HepG2 (cell line): ENCODE data around the gene NOM1. TPM values are rescaled to one million over a fixed set of nuclear protein-coding genes. Genes with fewer than 3 reads are reported as not detected.

ENCODE experiments used
- FOXM1 ChIP-seq: sonication (generic); formaldehyde crosslinking; IDR thresholded peaks from 2 replicates; pipeline ENCODE4 v1.5.0; 2020; ENCODE audit warnings: missing genetic modification reagents
- PRDM4 ChIP-seq: sonication (generic); formaldehyde crosslinking; IDR thresholded peaks from 2 replicates; pipeline ENCODE4 v1.9.0; 2021; ENCODE audit warnings: missing genetic modification reagents, borderline replicate concordance
- RERE ChIP-seq: IDR thresholded peaks from 2 replicates; pipeline ENCODE4 v1.6.1; 2016; ENCODE audit warnings: low read depth, missing genetic modification reagents, missing compliant biosample characterization
- polyA plus RNA-seq, 8 experiments: library from polyadenylated mRNA; depleted of rRNA in 3 of 8; stranded (reverse) in 7 of 8; unstranded in 1 of 8; fragments of >200 nt; fragmentation: Illumina TruSeq in 4 of 8; extraction: Trizol in 4 of 8; gene quantifications; 2 replicates each; pipeline versions ENCODE4 v1.2.1 to v1.2.3, GENCODE V29; 2011 to 2016; ENCODE audit warnings: low read depth in 4 of 8, missing spikeins in 1 of 8, mixed read lengths in 1 of 8; ENCODE audit not compliant: insufficient read depth in 1 of 8
- total RNA-seq, 5 experiments: library from RNA; depleted of rRNA; stranded (reverse); fragments of >200 nt; fragmentation: Illumina TruSeq; extraction: Trizol; gene quantifications; 2 replicates each; pipeline ENCODE4 v1.2.3, GENCODE V29; 2016; ENCODE audit warnings: low read depth in 1 of 5
- TF ChIP-seq, protein P1 (sequence below): fragments of 450-650 bp; IDR thresholded peaks from 2 replicates; pipeline ENCODE4 v1.6.1; 2016
- TF ChIP-seq, protein P2 (sequence below): sonication (generic); formaldehyde crosslinking; IDR thresholded peaks from 2 replicates; pipeline ENCODE4 v1.4.0; 2020; ENCODE audit warnings: missing genetic modification reagents

The NOM1 gene
- total and polyA plus RNA-seq, 2 of the 13 experiments (the other 11 are each of a cell fraction or from before 2014, with no cell fraction given), result 14.2 to 26.2 TPM

GRCh38 chr7:157009170-157009777 lies 59.8 kb downstream of the NOM1 start (continued):
- TF ChIP-seq PRDM4 (CRISPR knock-in tag), result no peak
- TF ChIP-seq RERE (CRISPR knock-in tag), result no peak
- TF ChIP-seq FOXM1 (CRISPR knock-in tag), result no peak
- TF ChIP-seq, protein P1, sequence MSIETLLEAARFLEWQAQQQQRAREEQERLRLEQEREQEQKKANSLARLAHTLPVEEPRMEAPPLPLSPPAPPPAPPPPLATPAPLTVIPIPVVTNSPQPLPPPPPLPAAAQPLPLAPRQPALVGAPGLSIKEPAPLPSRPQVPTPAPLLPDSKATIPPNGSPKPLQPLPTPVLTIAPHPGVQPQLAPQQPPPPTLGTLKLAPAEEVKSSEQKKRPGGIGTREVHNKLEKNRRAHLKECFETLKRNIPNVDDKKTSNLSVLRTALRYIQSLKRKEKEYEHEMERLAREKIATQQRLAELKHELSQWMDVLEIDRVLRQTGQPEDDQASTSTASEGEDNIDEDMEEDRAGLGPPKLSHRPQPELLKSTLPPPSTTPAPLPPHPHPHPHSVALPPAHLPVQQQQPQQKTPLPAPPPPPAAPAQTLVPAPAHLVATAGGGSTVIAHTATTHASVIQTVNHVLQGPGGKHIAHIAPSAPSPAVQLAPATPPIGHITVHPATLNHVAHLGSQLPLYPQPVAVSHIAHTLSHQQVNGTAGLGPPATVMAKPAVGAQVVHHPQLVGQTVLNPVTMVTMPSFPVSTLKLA, result no peak
- TF ChIP-seq, protein P2, sequence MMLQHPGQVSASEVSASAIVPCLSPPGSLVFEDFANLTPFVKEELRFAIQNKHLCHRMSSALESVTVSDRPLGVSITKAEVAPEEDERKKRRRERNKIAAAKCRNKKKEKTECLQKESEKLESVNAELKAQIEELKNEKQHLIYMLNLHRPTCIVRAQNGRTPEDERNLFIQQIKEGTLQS, result no peak
